HuH-7.5 (cell line): Measurements from ENCODE around the gene KCNAB2.

Experiments
- DNase-seq: peaks from one replicate; pipeline ENCODE4 v3.0.0; 2011; ENCODE audit warnings: low spot score

Gene KCNAB2

DNA sequence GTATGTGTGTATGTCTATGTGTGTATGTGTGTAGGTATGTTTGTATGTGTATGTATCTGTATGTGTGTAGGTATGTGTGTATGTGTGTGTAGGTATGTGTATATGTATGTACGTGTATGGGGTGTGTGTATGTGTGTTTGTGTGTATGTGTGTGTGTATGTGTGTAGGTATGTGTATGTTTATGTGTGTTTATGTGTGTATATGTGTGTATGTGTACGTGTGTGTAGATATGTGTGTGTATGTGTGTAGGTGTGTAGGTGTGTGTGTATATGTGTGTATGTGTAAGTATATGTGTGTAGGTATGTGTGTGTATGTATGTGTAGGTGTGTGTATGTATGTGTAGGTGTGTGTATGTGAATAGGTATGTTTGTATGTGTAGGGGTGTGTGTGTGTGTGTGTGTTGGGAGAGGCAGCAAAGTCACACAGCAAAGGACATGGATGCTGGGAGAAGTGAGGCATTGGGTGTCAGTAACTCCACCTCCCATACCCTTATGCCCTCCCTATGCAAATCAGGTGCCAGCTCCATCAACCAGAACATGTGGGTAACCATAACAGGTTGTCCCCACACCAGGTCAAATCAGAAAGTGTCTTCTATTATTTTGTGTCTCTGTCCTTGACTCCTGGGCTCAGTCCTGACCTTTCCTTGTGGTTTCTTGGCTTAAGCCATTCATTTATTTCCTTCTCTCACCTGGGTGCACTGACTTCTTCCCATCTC is 15.0 kb upstream of the KCNAB2 start:
- DNase-seq: no peak

DNA sequence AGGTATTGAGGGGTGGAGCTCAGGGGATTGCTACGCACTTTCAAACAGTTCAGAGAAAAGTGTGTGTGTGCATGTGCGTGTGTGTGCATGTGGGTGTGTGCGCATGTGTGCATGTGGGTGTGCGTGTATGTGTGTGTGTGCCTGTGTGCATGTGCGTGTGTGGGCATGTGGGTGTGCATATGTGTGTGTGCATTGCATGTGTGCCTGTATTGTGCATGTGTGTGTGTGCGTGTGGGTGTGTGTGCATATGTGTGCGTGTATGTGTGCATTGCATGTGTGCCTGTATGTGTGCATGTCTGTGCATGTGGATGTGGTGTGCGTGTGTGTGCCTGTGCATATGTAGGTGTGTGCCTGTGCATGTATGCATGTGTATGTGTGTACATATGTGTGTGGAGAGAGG is 12.6 kb upstream of the KCNAB2 start:
- DNase-seq: no peak

DNA sequence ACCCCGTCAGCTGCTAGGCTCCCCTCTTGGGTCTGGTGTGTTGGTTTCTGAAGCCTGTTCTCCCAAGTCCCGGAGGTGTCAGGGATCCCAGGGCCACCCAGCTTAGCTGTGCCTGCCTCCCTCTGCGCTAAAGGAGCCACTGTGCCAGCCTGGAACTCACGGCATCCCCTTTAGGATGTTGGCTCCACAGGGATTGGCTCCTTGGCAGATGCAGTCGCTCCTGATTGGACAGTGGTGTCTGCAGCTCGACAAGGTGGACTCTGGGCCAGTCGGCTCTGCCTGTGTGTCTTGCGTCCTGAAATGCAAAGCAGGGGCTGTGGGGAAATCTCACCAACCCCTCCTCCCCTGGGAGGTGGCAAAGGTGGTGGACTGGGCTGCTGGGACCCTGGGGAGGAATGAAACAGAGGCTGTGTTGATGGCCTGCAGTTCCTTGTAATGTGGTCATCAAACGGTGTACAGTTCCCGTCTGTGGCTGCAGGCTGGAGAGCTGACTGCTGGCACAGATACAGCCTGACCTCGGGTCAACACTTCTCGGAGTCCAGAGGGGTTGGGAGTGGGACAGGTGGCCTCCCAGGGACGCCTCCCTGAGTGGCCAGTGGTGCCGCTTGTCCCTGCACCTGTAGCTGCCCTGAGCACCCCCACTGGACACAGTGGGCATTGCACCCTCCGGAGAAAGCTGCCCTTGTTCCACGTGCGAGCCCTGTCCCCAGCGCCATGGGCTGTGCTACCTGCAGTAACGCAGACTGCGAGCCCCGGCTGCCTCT is 11.5 kb upstream of the KCNAB2 start:
- DNase-seq: peak; percentile 79

DNA sequence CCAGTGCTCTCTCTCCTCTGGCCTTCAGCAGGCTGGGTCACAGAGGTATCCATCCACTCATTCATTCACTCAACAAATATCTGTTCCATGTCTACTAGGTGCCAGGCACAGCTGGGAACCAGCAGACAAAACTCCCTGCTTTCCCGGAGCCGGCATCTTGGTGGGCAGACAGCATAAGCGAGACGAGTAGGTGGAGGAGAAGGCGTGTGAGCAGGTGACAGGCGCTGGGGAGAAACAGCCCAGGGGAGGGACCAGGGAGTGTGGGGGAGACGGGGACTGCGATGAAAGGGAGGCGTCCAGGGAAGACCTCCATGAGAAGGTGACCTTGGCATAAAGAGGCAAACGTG is 11.0 kb upstream of the KCNAB2 start:
- DNase-seq: no peak

DNA sequence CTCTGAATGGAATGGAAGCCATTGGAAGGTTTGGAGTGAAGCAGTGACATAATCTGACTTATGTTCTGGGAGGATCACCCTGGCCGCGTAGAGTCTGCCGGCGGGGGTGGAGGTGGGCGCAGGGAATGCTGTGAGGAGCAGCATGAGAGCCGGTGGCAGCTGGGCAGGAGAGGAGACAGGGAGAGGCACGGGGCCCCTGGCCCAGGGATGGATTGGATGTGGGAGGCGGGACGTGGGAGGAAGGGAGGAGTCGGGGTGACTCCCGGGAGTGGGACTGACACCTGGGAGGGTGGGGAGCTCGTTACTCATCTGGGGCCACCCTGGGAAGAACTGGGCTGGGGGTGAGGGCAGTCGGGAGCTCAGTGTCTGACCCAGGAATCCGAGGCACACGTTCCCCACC is 10.4 kb upstream of the KCNAB2 start:
- DNase-seq: no peak

DNA sequence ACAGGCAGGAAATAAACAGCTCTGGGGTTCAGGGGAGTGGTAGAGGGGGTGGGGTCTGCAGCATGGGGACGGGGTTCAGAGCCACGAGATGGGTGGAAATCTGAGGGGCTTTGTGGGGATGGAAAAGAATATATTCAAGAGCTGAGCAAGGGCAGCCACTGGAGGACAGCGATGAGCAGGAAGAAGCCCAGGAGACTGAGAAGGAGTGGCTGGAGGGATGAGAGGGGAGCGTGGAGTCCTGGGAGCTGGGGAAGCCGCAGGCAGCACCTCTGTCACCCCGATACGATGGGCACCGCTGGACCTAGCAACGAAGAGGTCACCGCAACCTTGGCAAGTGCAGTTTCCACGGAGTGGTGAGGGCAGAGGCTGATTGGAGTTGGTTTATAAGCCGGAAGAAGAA is 10.0 kb upstream of the KCNAB2 start:
- no peak for DNase-seq

GRCh38 chr1:6037338-6037762 is 8.3 kb upstream of the KCNAB2 start:
- DNase-seq: no peak

DNA sequence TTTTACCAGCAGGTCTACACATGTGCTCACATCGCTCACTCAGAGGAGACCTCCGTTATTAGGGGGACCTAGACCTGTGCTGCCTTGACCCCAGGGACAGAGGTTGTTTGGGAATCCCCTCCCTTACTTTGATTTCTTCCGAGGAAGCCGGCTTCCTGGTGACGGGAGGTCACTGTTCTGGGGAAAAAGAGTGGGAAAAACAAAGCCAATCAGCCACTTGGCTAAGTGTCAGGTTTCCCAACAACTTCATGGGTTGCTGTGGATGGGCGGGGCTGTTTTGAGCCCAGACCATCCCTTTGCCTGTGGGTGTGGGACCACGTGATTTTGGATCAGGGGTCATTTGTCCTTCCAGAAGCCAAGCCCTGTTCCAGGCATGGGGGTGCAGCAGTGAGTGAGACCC is 7.1 kb upstream of the KCNAB2 start:
- DNase-seq: no peak

- no peak for DNase-seq
Observed at GRCh38 chr1:6039031-6039430, 6.7 kb upstream of the KCNAB2 start.

DNA sequence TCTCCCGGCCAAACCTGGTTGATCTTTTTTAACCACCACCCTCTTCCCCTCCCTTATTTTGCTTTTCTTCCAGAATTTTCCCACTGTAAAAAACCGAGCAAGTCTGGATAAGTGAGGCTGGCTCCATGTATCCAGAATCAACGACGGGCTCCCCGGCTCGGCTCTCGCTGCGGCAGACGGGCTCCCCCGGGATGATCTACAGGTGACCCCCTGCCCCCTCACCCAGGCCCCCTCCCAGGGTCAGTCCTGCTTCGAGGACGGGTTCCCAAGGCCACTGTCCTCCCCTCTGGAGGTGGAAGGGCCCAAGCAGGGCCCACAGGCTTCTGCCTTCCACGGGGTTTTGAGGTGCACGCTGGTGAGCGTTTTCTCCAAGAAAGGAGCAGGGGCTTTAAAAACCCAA is 5.2 kb upstream of the KCNAB2 start:
- no peak for DNase-seq

- DNase-seq: no peak
Observed at GRCh38 chr1:6040861-6041415, 4.8 kb upstream of the KCNAB2 start.

DNA sequence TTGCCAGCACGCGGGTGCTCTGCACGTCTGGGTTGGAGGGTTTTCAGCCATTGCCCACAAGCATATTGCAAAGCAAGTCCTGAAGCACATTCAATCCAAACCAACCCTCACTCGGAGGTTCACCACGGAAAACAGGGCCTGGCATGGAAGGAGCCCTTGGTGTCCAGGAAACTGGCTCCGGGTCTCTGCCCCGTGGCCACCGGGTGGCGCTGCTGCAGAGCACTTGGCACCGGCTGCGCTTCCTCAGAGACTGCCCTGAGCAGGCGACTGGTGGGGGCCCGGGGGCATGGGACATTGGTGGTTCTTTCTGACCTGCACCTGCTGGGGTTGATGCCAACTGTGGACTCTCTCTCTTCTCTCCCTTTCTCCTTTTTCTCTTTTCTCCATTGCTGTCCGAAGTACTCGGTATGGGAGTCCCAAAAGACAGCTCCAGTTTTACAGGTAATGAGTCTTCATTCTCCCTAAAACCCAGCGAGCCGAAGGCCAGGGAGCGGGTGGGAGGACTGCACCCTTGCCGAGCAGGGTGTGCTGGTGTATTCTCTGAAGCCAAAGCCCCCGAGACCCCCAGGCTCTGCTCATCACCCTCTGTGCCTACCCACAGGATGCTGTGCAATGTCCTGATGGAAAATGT is 4.1 kb upstream of the KCNAB2 start:
- peak; percentile 74 for DNase-seq

DNA sequence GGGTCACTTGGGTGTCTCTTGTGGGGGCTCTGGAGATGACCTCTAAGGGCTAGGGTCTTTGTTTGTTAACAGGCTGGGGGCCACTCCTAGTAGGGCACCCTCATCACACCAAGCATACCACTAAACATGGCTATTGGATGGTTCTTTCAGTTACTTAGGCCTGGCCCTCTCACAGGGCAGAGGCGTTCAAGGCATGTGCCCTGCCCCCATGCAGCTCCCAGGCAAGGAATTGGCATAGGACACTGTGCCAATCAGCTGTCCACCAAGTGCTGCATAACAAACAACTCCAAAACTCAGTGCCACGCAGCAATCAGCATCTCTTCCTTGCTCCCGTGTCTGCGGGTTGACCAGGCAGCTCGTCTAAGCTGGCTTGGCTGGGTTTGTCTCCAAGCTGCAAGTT is 2.1 kb upstream of the KCNAB2 start:
- no peak for DNase-seq

DNA sequence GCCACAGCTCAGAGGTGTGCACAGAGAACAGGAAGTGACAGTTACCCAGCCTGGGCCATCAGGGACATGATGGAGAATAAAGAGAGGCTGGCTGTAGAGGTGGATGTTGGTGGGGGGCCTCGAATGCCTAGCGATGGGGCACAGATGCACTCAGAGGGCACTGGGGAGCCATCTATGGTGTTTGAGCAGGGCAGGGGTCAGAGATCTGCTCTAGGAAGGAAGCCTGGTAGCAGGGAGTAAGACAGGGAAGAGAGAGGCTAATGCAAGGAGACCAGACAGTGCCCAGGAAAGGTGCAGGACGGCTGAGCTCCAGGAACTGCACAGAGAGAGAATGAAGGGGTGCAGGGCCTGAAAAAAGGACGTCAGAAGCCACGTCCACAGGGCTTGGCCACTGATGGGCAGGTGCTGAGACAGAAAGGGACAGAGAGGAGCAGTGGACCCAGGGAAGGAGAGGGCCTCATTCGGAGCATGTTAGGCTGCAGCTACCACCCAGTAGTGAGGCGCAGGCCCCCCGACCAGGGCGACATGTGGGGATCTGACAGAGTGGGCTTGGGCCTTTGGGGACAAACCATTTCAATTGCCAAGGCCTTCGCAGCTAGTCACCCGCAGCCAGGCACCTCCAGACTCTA is 1.1 kb upstream of the KCNAB2 start:
- no peak for DNase-seq

DNA sequence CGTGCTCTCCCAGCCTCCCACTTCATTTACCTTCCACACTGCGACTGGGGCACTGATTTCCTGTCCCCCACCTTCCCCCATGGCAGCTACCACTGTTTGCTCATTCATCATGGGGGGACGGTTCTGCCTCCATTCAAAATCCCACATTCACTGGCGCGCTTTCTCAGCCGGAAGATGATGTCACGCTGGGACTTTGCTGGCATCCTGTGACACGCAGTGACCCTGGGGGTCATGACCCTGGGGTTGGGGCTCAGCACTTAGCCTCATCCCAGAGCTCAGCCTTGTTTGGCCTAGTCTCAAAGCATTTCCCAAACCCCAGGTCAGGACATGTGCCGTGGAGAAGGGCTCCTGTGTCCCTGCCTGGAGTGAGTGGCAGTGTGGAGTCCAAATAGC is 582 bp upstream of the KCNAB2 start:
- DNase-seq: no peak

DNA sequence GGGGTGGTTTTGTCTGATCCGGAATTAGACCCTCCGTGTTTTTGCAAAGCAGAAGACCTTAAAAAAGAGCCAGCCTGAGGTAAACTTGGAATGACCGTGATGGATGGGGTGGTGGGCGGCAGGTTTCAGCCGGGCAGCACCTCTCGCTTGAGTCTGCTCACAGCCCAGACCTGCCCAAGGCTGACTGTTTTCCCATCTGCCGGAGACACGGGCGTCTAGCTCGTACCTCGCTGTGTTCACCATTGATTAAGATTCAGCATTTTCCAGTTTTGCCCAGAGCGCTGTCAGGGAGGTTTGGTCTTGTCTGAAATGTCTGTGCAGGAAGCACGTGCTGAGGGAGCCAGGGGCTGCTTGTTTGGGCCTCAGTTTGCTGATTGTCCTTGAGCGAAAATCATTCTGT is 591 bp downstream of the KCNAB2 start:
- no peak for DNase-seq

DNA sequence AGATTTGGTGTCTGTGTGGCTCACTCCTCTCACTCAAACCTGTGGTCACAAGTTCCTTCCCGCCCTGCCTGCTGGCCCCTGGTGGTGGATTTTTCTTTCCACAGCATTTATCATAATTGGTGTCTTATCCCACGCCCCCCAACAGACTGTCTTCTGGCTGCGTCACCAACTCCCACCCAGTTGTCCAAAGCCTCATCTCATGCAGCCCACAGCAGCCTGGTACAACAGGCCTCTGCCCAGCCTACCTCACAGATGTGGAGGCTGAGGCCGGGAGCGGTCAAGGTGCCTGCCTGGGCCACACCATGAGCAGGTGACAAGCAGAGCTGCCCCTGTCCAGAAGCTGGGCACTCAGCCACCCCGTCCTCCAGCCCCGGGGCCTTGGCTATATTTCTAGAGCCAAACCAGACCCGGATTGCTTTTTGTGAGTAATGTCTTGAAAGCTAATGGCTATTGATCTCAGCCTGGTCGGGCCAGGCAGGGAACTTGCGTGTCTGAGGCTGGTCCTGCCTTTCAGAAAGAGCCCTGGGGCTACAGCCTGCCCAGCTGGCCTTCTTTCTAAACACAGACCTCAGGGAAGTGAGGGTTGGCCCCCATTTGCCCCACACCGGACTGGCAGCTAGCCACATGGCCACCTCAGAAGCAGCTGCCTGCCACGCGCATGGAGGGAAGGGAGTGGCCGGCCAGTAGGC is 2.6 kb downstream of the KCNAB2 start:
- DNase-seq: no peak

- DNase-seq: no peak
Observed at GRCh38 chr1:6049419-6049818, 3.7 kb downstream of the KCNAB2 start.

- no peak for DNase-seq
Observed at GRCh38 chr1:6051423-6051822, 5.7 kb downstream of the KCNAB2 start.

DNA sequence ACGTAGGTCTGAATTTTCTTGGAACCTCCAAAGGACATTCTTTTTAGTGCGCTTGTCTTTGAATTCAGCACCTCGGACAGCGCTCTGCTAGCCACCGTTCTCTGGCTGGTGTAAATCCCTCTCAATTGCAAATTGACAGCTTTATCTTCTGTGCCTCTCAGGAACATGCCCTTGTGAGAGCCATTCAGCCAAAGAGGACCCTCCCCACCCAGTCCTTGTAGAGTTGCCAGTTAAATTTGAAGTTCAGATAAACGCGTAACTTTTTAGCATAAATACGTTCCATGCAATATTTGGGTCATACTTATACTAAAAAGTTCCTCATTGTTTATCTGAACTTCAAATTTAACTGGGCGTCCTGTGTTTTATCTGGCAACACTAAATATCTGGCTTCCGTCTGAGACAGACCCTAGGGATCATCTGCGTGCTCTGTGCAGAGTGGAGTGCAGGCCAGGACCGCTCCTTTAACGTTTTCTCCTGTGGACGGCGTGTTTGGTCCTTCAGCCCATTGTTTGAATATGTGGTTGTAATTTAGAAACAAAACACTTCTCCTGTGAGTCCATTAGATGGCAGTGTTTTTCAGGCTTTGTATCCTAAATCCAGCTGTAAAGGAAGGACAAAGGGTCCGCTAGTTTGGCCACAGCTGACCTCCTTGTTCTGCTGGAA is 7.0 kb downstream of the KCNAB2 start:
- peak; percentile 80 for DNase-seq

- no peak for DNase-seq
Observed at GRCh38 chr1:6053206-6053546, 7.5 kb downstream of the KCNAB2 start.

DNA sequence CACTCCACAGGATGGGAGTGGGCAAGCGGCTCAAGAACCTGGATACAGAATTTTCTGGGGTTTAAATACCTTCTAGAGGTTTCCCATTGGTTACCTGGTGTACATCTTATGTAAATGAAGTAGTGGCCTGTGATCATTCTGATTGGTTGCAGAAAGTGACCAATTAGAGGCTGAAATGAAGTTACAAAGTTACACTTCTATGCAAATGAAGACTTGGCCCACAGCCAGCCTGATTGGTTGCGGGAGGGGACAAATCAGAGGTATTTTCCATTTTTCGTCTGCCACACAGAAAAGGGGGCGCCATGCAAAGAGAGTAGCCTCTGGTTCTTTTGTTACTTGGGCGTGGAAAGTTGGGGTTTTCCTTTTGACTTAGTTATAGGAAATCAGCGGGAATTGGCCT is 8.9 kb downstream of the KCNAB2 start:
- no peak for DNase-seq
